Measurements from ENCODE around the gene TIMM21.
A peak's percentile ranks its signal among the peaks of the same experiment; 100 is the strongest.

TIMM21 gene

DNA sequence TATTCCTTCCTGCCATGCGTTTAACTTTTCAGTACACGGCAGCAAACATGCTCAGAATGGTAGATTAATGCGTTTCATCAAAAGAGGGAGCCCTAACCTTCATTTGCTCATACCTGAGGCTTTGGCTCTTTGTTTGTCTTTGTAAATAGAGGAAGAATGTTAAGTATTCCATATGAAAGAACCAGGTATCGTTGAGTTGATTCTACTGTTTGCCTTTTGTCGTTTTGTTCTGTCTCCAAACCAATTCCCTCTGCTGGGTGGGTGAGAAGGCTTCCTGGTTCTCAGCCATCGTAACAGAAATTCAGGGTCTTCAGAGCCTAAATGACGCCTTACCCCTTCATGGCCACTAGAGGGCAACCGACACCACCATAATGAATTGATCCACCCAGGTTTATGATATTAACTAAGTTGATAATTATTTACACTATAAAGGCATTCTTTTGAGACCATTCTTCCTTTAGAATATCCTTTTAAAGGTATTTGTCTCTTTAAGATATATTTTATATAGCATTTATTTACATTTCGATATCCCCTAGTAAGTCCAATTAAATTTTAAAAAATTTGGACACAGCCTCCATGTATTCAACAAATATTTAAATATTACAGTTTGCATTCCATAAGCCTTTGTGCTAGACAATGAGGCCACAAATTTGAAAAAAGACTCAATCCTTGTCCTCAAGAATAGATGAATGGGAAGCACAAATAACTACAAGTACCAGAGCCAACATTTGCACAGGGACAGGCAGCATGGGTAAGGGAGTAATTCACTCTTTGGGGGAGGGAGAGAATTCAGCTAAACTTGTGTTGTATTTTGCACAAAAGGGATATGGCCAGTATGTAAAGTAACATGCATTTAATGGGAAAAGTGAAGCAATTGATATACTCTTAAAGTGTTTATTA is 48.1 kb downstream of the TIMM21 start:
- DNase-seq (ENCODE audit: low read depth) = peak; percentile 70
- peak overlapping the region; percentile 41 for H3K4me3 ChIP-seq (ENCODE audit: low read length)
- TF ChIP-seq, protein P1, sequence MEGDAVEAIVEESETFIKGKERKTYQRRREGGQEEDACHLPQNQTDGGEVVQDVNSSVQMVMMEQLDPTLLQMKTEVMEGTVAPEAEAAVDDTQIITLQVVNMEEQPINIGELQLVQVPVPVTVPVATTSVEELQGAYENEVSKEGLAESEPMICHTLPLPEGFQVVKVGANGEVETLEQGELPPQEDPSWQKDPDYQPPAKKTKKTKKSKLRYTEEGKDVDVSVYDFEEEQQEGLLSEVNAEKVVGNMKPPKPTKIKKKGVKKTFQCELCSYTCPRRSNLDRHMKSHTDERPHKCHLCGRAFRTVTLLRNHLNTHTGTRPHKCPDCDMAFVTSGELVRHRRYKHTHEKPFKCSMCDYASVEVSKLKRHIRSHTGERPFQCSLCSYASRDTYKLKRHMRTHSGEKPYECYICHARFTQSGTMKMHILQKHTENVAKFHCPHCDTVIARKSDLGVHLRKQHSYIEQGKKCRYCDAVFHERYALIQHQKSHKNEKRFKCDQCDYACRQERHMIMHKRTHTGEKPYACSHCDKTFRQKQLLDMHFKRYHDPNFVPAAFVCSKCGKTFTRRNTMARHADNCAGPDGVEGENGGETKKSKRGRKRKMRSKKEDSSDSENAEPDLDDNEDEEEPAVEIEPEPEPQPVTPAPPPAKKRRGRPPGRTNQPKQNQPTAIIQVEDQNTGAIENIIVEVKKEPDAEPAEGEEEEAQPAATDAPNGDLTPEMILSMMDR (IDR thresholded peaks at IDR 0.05; ENCODE audit: insufficient read depth, low read depth, low read length, missing control alignments) = peak; percentile 84

DNA sequence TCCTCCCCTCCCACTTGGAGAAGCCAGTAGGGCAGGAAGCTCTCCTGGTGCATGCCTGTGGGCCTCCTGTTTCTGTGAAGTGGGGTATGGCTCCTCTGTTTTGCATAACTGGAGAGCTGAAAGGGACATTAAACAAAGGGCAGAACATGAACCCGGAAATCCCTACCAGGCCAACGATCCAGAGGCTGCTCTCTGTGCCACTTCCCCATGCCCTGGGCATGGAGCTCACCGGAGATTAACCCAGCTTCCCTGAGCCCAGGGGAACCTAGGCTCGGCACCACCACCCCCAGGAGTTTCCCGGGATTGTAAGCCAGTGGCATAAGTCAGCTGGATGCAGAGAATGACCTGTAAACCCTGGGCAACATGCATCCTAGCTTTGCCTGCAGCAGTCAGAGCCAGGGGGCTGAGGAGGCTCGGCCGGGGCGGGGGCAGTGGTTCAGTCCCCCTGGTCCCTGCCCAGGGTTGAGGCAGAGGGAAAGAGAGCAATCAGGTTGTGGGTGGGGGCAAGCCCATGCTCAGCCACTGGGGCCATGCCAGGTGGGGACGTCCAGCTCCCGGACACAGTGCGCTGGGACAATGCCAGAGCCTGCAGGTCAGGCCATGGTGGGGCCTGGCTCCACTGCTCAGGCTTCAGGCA is 49.5 kb downstream of the TIMM21 start:
- no peak for DNase-seq (ENCODE audit: low read depth)
- TF ChIP-seq, protein P1 (IDR thresholded peaks at IDR 0.05; ENCODE audit: insufficient read depth, low read depth, low read length, missing control alignments) = no peak
- no peak overlapping the region for H3K4me3 ChIP-seq (ENCODE audit: low read length)

DNA sequence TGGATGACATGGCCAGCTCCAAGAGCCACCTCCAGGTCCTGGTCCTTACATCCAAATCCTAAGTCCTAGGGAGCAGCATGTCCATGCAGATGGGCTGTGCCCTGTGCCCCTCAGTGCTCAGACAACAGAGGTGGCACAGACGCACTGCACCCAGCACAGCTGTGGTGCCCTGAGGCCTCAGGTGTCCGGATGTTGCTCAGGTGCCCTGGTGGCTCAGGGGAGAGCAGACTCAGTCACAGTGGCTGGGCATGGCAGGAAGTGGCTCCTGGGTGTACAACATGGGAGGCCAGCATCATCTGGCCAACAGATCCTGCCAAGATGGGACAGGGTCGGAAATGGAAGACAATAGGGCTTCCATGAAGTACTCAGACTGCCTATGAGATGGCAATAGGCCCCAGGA is 50.1 kb downstream of the TIMM21 start:
- no peak overlapping the region for H3K4me3 ChIP-seq (ENCODE audit: low read length)
- TF ChIP-seq, protein P1 (IDR thresholded peaks at IDR 0.05; ENCODE audit: insufficient read depth, low read depth, low read length, missing control alignments) = no peak
- no peak for DNase-seq (ENCODE audit: low read depth)

DNA sequence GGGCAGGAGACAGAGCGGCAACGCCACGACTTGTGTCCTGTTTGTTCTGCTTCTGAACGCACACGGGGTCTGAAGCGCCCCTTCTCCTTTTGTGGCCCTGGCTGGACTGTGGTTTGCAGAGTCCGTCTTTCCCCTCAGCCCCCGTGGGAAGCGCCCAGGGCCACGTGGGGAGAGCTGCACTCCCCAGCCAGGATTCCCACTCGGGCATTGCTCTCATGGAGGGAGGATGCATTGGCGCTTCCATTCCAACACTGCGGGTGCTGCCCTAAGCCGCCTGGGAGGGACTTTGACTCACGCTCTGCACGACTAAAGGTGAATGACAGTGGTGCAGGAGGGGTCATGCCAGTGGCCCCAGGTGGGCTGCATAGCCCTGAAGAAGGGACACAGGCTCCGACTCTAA is 52.5 kb downstream of the TIMM21 start:
- H3K4me3 ChIP-seq (ENCODE audit: low read length) = no peak overlapping the region
- TF ChIP-seq, protein P1 (IDR thresholded peaks at IDR 0.05; ENCODE audit: insufficient read depth, low read depth, low read length, missing control alignments) = no peak
- no peak for DNase-seq (ENCODE audit: low read depth)

DNA sequence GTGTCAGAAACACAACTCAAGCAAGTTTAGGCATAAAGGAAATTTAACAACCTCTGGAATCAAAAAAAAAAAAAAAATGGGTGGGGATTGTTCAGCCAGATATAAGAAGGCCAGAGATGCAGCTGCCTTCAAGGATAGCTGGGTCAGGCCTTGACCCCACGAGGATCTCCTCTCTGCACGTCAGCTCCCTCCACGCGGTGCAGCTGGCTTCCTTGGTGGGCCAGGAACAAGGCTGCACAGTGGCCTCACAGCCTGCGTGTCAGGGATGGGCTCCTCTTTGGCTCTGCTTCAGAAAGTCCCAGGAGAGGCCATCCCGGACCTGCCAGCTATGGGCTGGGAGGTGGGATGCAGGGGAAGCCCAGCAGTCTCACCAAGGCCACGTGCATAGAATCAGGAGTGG is 55.5 kb downstream of the TIMM21 start:
- no peak for DNase-seq (ENCODE audit: low read depth)
- H3K4me3 ChIP-seq (ENCODE audit: low read length) = no peak overlapping the region
- TF ChIP-seq, protein P1 (IDR thresholded peaks at IDR 0.05; ENCODE audit: insufficient read depth, low read depth, low read length, missing control alignments) = no peak

DNA sequence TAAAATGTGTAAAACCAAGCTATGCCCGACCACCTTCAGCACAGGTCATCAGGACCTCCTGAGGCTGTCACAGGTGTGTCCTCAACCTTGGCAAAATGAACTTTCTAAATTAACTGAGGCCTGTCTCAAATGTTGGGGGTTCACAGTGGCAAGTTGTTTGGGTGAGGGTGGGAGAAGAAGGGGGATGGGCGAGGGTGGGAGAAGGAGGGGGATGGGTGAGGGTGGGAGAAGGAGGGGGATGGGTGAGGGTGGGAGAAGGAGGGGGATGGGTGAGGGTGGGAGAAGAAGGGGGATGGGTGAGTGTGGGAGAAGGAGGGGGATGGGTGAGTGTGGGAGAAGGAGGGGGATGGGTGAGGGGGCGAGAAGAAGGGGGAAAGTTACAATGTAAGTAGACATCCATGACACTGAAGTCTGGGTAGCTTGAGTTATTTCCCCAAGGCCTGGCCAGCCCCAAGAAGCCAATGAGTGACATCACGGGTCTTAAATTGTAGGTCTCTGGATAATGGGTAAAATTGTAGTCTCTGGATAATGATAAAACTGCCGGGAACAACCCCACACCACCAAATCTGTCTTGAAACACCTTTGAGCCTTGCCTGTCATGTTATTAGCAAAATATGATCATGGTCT is 56.3 kb downstream of the TIMM21 start:
- DNase-seq (ENCODE audit: low read depth) = no peak
- no peak overlapping the region for H3K4me3 ChIP-seq (ENCODE audit: low read length)
- TF ChIP-seq, protein P1 (IDR thresholded peaks at IDR 0.05; ENCODE audit: insufficient read depth, low read depth, low read length, missing control alignments) = no peak
